Astrocyte (in vitro differentiated cells and primary cell): ENCODE measurements around the gene BICD1. TPM values are rescaled to one million over a fixed set of nuclear protein-coding genes. Genes with fewer than 3 reads are reported as not detected.
"Not testable (repeated sequence)": the region's sequence is repeated elsewhere in the genome, so short reads cannot be mapped to it uniquely, and the experiment has no call there.

ENCODE experiments used
- DNase-seq: peaks from one replicate; pipeline ENCODE4 v3.0.0-alpha.2; 2010; ENCODE audit warnings: low read depth
- FAIRE-seq: peaks from 2 replicates; lab custom pipeline; 2011; peaks lifted over from hg19 to GRCh38; lab: Jason Lieb, UNC
- H2AFZ ChIP-seq: 2 replicates; pipeline ENCODE4 v1.6.0; 2012; ENCODE audit warnings: low read depth, low read length, inconsistent platforms
- H3K27ac ChIP-seq: 2 replicates; pipeline ENCODE4 v1.5.1; 2011; ENCODE audit warnings: low read depth, low read length, inconsistent platforms
- H3K27me3 ChIP-seq: 2 replicates; pipeline ENCODE4 v1.6.0; 2011; ENCODE audit warnings: low read length, inconsistent platforms; ENCODE audit not compliant: insufficient read depth
- H3K36me3 ChIP-seq: 2 replicates; pipeline ENCODE4 v1.5.1; 2011; ENCODE audit warnings: low read length, inconsistent platforms; ENCODE audit not compliant: insufficient read depth
- H3K4me1 ChIP-seq: 2 replicates; pipeline ENCODE4 v1.5.1; 2011; ENCODE audit warnings: low read length, inconsistent platforms; ENCODE audit not compliant: insufficient read depth
- H3K4me2 ChIP-seq: 2 replicates; pipeline ENCODE4 v1.6.0; 2012; ENCODE audit warnings: low read length, inconsistent platforms
- H3K4me3 ChIP-seq: 2 replicates; pipeline ENCODE4 v1.5.1; 2011; ENCODE audit warnings: low read depth, mild to moderate bottlenecking, low read length, inconsistent platforms; ENCODE audit not compliant: insufficient read depth
- H3K79me2 ChIP-seq: 2 replicates; pipeline ENCODE4 v1.6.0; 2012; ENCODE audit warnings: mild to moderate bottlenecking, low read length, inconsistent platforms; ENCODE audit not compliant: insufficient read depth
- H3K9ac ChIP-seq: 2 replicates; pipeline ENCODE4 v1.6.0; 2012; ENCODE audit warnings: mild to moderate bottlenecking, low read length, inconsistent platforms
- H3K9me3 ChIP-seq: 2 replicates; pipeline ENCODE4 v1.5.1; 2012; ENCODE audit warnings: low read depth, mild to moderate bottlenecking, low read length, inconsistent platforms; ENCODE audit not compliant: insufficient read depth
- H4K20me1 ChIP-seq: 2 replicates; pipeline ENCODE4 v1.6.0; 2012; ENCODE audit warnings: low read length, inconsistent platforms; ENCODE audit not compliant: insufficient read depth
- H3K27ac Mint-ChIP-seq: one replicate; pipeline ENCODE4 v1.8.0; 2021; ENCODE audit warnings: mild to moderate bottlenecking, mixed read lengths; ENCODE audit not compliant: unreplicated experiment
- H3K27me3 Mint-ChIP-seq: one replicate; pipeline ENCODE4 v1.8.0; 2021; ENCODE audit warnings: low read depth, mixed read lengths; ENCODE audit not compliant: unreplicated experiment
- H3K36me3 Mint-ChIP-seq: one replicate; pipeline ENCODE4 v1.8.0; 2021; ENCODE audit warnings: low read depth, mixed read lengths; ENCODE audit not compliant: unreplicated experiment
- H3K4me1 Mint-ChIP-seq: one replicate; pipeline ENCODE4 v1.8.0; 2021; ENCODE audit warnings: low read depth, mixed read lengths; ENCODE audit not compliant: unreplicated experiment
- H3K4me3 Mint-ChIP-seq: one replicate; pipeline ENCODE4 v1.8.0; 2021; ENCODE audit warnings: mild to moderate bottlenecking, moderate library complexity, mixed read lengths; ENCODE audit not compliant: unreplicated experiment
- H3K9me3 Mint-ChIP-seq: one replicate; pipeline ENCODE4 v1.8.0; 2021; ENCODE audit warnings: mild to moderate bottlenecking, mixed read lengths; ENCODE audit not compliant: unreplicated experiment
- CTCF ChIP-seq: IDR thresholded peaks from 2 replicates; pipeline ENCODE4 v1.5.1; 2011; ENCODE audit warnings: low read depth, mild to moderate bottlenecking, inconsistent platforms, low read length, moderate library complexity; ENCODE audit not compliant: insufficient read depth
- EZH2 ChIP-seq: IDR thresholded peaks from 2 replicates; pipeline ENCODE4 v1.6.1; 2012; ENCODE audit warnings: mild to moderate bottlenecking, low read length, inconsistent platforms; ENCODE audit not compliant: insufficient read depth
- total RNA-seq: library from RNA; stranded (reverse); gene quantifications from 2 replicates; pipeline ENCODE4 v1.2.1, GENCODE V29; 2021

The BICD1 gene
- total RNA-seq, 1 donor from 2014 or later: 28.7 TPM

GRCh38 chr12:32091696-32092095 lies 15.0 kb upstream of the BICD1 start:
- H3K79me2 ChIP-seq: no peaks in the 10 kb centered on the region
- TF ChIP-seq CTCF: no peak
- no peak for TF ChIP-seq EZH2
- H3K36me3 ChIP-seq: no peaks in the 10 kb centered on the region
- Mint-ChIP-seq H3K27ac (no peak overlapping the region), H3K36me3 (no peaks in the 10 kb centered on the region), H3K9me3 (no peaks in the 10 kb centered on the region), H3K27me3 (peaks cover 3% of the 10 kb centered on the region), H3K4me1 (no peaks in the 10 kb centered on the region), H3K4me3 (no peak overlapping the region)
- no peaks in the 10 kb centered on the region for H3K27me3 ChIP-seq
- H3K9ac ChIP-seq: no peak overlapping the region
- no peaks in the 10 kb centered on the region for H3K9me3 ChIP-seq
- no peak for DNase-seq
- H3K4me1 ChIP-seq: no peaks in the 10 kb centered on the region
- no peak overlapping the region for H3K27ac ChIP-seq
- no peak overlapping the region for H2AFZ ChIP-seq
- H3K4me2 ChIP-seq: no peak overlapping the region
- no peak for FAIRE-seq
- no peak overlapping the region for H3K4me3 ChIP-seq
- no peaks in the 10 kb centered on the region for H4K20me1 ChIP-seq

- H3K9me3 ChIP-seq: no peaks in the 10 kb centered on the region
- Mint-ChIP-seq H3K9me3 (peaks cover 3% of the 10 kb centered on the region), H3K27me3 (peaks cover 3% of the 10 kb centered on the region), H3K27ac (no peak overlapping the region), H3K36me3 (no peaks in the 10 kb centered on the region), H3K4me3 (no peak overlapping the region), H3K4me1 (peaks cover 1% of the 10 kb centered on the region)
- no peaks in the 10 kb centered on the region for H3K4me1 ChIP-seq
- no peak overlapping the region for H3K4me3 ChIP-seq
- no peaks in the 10 kb centered on the region for H3K27me3 ChIP-seq
- no peaks in the 10 kb centered on the region for H4K20me1 ChIP-seq
- H3K79me2 ChIP-seq: no peaks in the 10 kb centered on the region
- no peak overlapping the region for H2AFZ ChIP-seq
- TF ChIP-seq EZH2 (no peak), CTCF (no peak)
- no peaks in the 10 kb centered on the region for H3K36me3 ChIP-seq
- no peak overlapping the region for H3K4me2 ChIP-seq
- H3K9ac ChIP-seq: no peak overlapping the region
- FAIRE-seq: no peak
- no peak overlapping the region for H3K27ac ChIP-seq
- no peak for DNase-seq
Measured at GRCh38 chr12:32098112-32098511, 8.5 kb upstream of the BICD1 start.

GRCh38 chr12:32099275-32099674 lies 7.4 kb upstream of the BICD1 start:
- H3K4me3 ChIP-seq, H3K4me1 ChIP-seq, H3K4me2 ChIP-seq, H3K36me3 ChIP-seq, H3K27ac ChIP-seq, H3K79me2 ChIP-seq, H3K36me3 Mint-ChIP-seq, H3K27me3 Mint-ChIP-seq, H3K4me3 Mint-ChIP-seq, H3K9me3 ChIP-seq, H3K27ac Mint-ChIP-seq, FAIRE-seq, H3K9me3 Mint-ChIP-seq, H3K4me1 Mint-ChIP-seq, H3K27me3 ChIP-seq, H2AFZ ChIP-seq, H4K20me1 ChIP-seq, H3K9ac ChIP-seq, DNase-seq: not testable (repeated sequence)
